C4-2B (cell line): ENCODE measurements around the gene DLX1.

Source experiments
- CTCF ChIP-seq: fragments of 450-650 bp; conservative IDR thresholded peaks from 2 replicates; pipeline ENCODE4 v1.5.1; 2017; ENCODE audit warnings: mild to moderate bottlenecking
- ZFX ChIP-seq: fragments of 450-650 bp; IDR thresholded peaks from 2 replicates; pipeline ENCODE4 v1.6.1; 2017

DNA sequence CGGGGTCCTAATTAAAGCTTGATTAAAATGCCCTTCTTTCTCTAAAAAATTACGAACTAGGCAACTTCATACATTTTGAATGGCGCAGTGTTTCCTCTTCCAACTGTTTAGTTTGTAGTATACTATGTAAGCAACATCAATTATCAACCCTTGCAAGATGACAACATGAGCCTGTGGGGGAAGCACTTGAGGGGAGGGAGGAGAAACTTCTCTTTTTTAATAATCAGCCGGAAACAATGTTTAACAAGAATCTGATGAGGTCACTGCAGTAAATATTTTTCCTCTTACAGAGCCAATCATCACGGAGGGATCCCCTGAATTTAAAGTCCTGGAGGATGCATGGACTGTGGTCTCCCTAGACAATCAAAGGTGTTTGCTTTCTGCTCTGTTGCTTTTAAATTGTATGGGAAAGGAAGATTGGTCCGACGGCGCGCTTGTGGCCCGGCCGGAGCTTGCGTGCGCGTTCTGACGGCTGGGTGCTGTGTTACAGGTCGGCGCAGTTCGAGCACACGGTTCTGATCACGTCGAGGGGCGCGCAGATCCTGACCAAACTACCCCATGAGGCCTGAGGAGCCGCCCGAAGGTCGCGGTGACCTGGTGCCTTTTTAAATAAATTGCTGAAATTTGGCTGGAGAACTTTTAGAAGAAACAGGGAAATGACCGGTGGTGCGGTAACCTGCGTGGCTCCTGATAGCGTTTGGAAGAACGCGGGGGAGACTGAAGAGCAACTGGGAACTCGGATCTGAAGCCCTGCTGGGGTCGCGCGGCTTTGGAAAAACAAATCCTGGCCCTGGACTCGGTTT is 5.3 kb upstream of the DLX1 start:
- TF ChIP-seq CTCF (no peak), ZFX (no peak)
